ENCODE data around the gene DPF3. TPM values are rescaled to one million over a fixed set of nuclear protein-coding genes. Genes with fewer than 3 reads are reported as not detected.

Gene DPF3
- total RNA-seq (2022; extraction: Qiagen RNA extraction; ENCODE audit: low read depth): 0.17 to 0.63 TPM (median 0.21 TPM) in 5 replicates

DNA sequence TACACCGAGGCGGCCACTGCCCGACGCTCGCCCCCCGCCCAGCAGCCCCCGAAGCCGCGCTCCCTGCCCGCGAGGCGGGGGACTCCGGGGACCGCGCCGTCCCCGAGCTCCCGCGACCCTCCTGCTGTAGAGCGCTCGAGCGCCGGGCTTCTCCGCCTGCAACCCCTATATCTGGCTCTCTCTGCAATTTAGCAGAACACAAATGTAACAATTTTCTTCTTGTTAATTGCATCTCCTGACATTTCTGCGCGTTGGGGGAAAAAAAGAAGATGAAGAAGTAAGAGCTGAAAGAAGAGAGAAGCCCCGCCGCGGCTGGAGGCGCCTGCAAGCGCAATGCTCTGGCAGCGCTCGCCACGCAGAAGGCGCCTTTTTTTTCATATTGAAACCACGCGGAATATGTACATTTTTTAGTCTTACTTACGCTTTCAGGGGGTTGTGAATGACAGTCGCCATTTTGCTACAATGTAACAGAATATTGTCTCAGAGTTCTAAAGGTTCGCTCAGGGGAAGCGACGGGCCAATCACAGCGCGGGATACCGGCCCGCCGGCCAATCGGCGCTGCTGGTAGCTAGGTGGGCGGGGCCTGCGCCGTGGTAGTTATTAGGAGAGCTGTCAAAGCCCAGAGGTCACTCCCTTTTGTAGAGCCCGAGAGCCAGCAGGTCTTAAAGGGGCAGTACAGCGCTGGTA is at the start of gene DPF3:
Gene DPF3, minus strand, starts transcription at position 466 of the 687 bp plus-strand sequence. Its CDS starts 13 bp downstream, at position 453.

DNA sequence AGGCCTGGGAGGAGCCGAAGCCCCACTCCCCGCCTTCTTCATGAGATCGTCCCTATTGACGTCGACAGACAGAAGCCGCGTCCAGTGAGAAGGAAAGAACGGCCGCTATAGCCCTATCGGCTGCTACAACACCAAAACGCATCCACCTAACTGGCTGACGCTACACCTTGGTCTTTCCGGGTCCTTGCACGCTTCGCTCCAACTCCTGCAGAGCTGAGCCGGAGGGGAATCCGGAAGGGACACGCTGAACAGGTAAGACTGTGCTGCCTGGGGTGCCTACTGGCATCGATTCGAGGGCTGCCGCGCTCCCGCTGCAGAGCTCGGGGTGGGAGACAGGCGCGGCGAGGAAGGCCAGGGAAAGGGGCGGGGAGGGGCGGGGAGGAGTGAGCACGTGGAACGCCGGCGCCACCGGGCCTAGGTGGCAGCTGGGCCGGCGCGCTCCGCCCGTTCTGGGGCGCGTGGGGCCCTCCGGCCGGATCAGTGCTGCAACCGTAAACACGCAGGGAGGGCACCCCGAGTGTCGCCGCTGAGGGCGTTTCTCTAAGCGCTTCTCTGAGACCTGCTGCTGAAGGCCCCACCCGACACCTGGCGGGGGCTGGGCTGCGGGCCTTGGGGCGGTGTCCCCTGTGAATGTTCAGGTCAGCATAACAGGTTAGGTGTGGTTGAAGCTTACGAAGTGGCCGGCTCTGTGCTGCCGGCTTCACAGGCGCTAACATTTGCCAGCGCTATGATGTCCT is 32.6 kb upstream of the DPF3 start, which contains the start of gene DCAF4:
Gene DCAF4, plus strand, starts transcription at position 173 of the 737 bp plus-strand sequence. CDS start 11,515 bp downstream, outside the sequence.

Other genes starting within 250 kb of the DPF3 start
- gene DCAF4, start 32.4 kb upstream of the DPF3 start, total RNA-seq (2022; extraction: Qiagen RNA extraction; ENCODE audit: low read depth): 24.4 to 30.1 TPM (median 26.2 TPM) in 5 replicates
- gene ZFYVE1, start 133.0 kb upstream of the DPF3 start, total RNA-seq (2022; extraction: Qiagen RNA extraction; ENCODE audit: low read depth): 9.3 to 11.2 TPM (median 11.0 TPM) in 5 replicates
- 56.9 to 69.7 TPM (median 65.0 TPM) in 5 replicates for gene RBM25, start 164.4 kb upstream of the DPF3 start, total RNA-seq (2022; extraction: Qiagen RNA extraction; ENCODE audit: low read depth)
- gene PSEN1, start 242.4 kb upstream of the DPF3 start, total RNA-seq (2022; extraction: Qiagen RNA extraction; ENCODE audit: low read depth): 58.7 to 68.5 TPM (median 65.6 TPM) in 5 replicates

Data from A549 treated with DMSO at 1 μM for 4 hours (cell line).